Stimulated activated CD4-positive, alpha-beta T cell treated with anti-CD3 and anti-CD28 coated beads, Interleukin-15, amount 100 ng/mL, for 48 hours (primary cell): Measurements from ENCODE around the gene MBLAC1.

Experiments used
- DNase-seq, 2 donors: peaks; one replicate each; pipeline ENCODE4 v3.0.0-alpha.2; 2020; ENCODE audit warnings: low read depth in 2 of 2

Gene MBLAC1

DNA sequence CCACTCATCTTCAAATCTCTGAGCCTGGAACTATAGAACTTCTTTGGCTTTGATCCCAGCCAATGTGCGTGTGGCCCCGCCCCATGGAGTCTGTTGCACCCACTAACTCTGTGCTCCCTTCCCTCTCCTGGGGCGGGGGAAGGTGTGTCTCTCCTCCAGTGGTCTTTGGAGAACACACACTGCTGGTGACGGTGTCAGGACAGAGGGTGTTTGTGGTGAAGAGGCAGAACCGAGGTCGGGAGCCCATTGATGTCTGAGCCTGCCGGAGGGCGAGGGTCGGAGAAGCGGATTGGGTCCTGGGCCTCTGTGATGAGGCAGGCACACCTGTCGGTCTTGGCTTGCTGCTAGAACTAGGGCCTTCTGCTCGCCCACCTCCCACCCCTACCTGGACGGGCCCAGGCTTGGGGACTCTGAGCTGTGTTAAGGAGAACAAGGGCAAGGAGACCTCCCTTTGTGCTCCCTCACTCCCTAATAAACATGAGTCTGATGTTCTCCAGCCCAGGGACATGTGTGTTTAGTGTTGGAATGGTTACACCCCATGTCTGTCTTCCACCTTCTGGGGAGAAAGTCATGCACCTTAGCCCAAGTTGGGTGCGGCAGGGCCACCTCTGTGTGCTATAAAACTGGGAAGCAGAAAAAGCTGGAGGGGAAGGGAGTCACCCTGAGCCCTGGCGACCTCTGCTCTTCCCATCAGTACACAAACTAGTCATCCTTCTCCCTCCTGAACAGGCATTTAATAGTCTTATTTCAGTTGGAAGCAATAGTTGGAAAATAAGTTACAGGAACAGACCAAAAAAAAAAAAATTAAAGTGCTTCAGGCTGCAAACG, 27.2 kb downstream of the MBLAC1 start:
- DNase-seq, result no peak

DNA sequence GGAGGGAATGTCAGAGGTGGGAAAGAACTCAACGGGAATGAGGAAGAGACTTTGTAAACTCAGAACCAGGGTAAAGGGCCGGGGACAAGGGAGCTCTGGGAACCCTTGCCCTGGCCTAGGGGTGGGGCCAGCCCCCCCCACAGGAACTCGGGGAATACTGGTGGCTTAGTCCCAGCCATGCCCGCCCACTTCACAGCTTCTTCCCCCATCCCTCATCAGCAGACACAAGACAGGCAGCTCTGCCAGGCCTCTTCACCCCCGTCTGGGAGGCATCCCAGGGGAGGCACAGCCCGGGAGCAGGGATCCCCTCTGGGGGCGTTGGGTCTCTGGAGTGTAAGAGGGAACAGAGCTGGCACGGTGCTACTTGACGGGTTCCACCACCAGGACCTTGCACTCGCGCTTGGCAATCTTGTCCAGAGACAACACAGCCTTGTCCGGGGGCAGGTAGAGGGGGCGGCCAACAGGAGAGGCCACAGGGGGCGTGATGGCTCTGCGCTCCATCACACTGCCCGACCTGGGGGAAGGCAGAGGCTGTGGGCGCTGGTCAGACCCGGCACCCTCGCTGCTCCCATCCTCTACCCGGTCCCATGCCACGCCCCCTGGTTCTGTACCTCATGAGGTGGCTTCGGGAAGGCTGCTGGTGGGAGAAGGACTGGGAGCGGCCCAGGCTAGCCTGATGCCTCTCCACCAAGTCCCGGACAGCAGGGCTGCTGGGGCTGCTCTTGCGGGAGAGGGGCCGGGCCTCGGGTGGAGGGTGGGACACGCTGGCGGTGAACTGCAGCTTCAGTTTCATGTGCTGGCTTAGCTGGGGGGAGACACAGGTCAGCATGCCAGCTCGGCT, 28.1 kb downstream of the MBLAC1 start:
- DNase-seq, result no peak

DNA sequence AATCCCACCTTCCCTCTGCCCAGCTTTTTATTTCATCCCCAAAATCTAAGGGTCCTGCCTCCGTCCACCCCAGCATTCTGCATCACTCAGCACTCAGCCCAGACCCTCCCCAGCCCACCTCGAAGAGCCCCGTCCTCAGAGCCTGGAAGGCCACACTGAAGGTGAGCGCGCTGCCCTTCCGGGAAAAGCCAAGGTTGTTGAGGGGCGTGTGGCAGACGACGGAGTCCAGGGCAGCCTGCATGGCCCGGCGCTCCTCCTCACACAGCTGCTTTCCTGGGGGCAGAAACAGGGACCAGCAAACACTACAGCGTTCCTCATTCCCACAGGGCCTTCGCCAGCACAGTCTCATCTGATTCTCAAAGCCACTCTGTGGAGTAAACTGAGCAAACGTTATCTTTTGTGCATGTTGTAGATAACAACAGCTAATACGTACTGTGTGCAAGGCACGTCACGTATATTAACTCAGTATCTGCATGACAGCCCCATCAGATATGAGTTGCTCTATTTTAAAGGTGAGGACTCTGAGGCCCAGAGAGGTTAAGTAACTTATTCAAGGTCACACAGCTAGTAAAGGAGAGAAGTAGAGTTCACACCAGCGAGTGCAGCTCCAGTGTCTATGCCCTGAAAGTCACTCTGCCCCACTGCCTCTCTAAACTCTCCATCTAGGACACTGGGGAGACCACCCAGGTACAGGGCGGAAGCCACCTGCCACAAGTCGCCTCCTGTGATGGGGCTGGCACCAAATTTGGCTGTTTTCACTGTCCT, 29.0 kb downstream of the MBLAC1 start:
- no peak for DNase-seq

DNA sequence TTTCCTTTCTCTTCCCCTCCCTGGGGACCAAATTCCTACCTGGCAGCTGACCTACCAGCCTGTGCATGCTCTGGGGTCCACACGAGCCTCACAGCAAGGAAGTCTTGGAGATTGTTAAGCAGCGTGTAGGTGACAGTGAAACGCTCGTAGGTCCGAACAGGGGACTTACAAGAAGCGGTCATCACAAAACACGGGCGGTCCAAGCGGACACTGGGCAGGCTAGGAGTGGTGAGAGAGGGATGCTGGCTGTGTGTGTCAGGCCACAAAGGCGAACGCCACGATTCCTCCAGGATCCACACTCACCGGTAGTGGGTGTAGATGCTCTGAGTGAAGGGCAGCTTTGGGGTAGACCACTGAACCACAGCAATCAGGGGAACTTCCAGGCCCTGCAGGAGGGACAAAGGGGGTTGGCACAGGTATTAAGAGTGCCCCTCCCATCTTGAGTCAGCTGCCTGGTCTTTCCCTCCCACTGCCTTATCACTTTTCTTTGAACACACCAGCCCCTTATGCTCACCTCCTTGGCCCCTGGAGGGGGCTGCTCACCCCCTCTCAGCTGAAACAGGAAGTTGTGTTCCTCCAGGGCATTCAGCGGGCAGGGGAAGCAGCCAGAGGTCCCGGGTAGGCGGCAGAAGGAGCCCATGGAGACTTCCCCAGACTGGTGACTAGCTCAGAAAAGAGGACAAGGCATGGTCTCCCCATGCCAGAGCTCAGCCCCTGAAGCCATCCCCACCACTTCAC, 29.7 kb downstream of the MBLAC1 start:
- no peak for DNase-seq

DNA sequence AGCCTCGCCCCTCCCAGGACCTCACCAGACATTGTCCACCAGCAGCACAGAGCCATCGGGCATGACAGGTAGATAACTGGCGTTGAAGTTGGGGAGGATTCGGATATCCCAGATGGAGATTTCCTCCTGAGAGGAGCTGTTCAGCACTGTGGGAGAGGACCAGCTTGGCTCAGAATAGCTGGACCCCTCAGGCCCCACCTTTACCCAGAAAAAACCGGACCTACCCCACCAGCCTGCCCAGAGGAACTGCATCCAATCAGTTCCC, 30.2 kb downstream of the MBLAC1 start:
- no peak for DNase-seq

DNA sequence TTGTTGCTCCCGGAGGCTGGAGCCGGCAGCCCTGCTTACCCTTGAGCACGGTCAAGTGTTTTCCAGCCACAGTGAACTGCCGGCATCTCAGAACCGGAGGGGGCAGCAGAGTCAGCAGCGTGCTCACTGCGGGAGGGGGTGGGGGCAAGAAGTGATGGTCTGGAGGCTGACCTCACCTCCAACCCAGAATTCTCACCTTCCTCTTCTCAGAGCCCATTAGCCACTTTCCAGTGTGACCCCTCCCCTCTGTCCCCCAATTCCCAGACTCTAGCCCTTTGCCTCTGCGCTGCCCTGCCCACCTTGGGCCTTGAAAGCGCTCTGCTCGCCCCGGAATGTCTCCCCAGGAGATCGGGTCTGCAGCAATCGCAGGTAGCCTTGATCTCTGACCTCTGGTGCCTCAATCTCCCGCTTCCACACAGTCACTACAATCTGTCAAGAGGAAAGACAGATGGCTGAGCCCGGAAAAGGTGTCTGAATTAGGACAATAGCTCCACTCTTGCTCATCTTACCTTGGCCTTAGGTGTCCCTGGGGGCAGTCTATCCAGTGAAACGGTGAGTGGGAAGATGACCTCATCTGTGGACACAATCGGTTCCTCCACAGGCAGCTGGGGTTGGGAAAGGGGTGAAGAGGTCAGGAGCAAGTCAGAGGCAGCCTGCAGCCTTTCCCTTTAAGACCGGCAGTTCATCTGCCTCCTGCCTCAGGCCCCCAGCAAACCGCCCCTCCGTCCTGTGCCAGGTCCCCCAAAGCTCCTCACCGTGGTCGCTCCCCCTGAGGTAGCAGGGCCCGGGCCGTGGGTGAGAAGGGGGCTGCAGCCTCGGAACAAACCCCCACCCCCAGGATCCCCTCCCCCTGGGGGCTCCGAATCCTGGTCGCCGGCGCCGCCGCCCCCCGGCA, 30.8 kb downstream of the MBLAC1 start:
- DNase-seq, result no peak

DNA sequence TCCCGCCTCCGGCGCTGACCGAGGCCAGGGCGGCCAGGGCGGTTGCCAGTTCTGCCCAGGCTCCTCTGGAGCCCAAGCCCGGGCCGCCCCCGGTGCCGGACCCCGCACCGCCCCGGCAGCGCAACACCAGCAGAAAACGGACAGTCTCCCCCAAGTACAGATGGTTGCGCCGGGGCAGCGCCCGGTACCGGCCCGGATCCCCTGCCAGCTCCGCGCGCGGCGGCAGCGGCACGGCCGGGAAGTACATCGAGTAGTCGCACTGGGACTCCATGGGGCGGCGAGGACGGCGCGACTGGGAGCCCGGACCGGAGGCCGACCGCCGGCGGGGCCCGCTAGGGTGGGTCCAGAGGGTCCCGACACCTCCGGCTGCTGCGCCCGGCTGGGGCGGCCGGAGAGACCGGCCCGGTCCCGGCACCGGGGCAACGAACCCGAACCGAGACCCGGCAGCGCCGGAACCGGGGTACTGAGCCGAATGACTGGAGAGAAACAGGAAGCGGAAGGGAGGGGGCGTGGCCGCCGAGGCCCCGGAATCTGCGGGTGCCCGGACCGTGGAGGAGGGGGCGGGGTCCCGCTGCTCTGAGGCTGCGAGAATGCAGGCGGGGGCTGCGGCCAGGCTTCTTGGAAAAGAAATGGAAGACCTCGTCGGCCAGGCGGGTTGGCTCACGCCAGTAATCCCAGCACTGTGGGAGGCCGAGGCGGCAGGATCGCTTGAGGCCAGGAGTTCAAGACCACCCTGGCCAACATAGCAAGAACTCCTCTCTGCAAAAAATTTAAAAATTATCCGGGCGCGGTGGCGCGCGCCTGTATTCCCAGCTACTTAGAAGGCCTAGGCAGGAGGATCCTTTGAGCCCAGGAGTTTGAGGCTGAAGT, 31.7 kb downstream of the MBLAC1 start, which contains the start of gene TRAPPC14:
TSS of gene TRAPPC14 (minus strand) at position 495 of the 870 bp plus-strand sequence. CDS start at position 271, 224 bp downstream.
- peak; percentile 84 to 89 for DNase-seq

DNA sequence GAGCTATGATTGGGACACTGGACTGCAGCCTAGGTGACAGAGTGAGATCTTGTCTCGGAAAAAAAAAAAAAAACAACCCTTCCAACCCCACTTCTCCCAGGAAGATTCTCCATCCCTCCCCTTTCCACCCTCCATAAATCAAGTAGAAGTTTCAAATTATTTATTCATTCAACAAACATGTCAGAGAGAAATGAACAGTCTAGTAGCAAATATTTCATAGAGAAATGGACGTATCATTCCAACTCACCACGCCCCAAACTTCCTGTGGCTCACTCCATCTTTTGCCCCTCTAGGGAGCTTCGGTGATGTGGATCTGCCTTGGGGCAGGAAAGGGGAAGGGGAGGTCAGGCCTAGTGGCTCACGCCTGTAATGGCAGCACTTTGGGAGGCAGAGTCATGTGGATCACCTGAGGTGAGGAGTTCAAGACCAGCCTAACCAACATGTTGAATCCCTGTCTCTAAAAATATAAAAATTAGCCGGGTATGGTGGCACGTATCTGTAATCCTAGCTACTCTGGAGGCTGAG, 32.4 kb downstream of the MBLAC1 start:
- no peak for DNase-seq

DNA sequence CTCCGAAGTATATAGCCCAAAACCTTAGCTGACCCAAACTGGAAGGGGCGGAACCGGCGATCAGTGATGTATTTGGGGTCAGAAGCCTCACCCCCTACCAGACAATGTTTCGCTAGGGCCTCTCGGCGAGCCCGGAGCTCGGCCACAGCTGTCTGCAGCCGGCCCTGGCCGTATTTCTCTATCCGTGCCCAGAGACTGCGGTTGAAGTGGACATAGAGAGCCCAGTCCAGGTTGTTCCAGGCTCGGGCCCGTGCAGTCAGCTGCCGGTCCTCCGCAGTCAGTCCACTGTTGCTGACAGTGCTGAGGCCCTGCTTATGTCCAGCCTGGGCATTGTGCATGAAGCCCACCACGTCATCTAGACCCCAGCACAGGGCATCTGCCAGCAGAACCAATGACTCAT, 33.3 kb downstream of the MBLAC1 start:
- no peak for DNase-seq

DNA sequence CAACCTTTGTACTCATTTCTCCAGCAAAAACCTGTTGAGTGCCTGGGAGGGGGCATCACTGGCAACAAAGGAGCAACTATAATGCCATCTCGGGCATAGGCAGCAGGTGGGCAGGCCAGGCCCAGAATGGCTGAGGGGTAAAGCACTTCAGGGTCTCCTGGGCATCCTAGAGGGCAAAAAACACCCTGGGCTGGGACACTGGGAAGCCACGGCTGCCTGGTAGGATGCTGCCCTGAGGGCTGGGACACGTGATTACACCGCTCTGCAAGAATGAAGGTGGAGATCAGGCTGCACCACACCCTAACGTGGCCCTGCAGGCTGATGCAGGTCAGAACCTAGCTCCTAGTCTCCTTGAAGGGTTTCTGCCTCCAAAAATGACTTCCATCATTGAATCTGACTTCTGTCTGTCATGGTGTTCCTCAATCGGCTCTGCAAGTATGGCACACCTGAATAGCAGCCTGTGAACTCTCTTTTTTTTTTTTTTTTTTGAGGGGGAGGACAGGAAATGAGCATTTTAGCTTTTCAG, 36.3 kb downstream of the MBLAC1 start:
- DNase-seq, result no peak

DNA sequence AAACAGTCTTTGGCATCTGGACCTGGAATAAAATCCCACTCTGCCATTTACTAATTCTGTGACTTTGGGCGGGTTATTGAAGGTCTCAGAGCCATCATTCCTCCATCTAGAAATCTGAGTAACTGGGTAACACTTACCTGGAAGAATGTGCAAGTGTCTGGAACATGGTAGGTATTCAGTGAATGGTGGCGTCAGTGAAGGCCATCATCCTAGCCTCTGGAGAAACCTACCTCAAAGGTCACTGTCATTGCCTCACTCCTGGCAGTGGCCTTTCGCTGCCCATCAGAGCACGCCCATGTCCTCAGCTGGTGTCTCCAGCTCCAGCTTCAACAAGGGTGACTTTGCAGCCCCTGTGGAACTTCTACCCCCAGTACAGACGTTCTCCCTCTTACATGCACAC, 37.1 kb downstream of the MBLAC1 start:
- no peak for DNase-seq

DNA sequence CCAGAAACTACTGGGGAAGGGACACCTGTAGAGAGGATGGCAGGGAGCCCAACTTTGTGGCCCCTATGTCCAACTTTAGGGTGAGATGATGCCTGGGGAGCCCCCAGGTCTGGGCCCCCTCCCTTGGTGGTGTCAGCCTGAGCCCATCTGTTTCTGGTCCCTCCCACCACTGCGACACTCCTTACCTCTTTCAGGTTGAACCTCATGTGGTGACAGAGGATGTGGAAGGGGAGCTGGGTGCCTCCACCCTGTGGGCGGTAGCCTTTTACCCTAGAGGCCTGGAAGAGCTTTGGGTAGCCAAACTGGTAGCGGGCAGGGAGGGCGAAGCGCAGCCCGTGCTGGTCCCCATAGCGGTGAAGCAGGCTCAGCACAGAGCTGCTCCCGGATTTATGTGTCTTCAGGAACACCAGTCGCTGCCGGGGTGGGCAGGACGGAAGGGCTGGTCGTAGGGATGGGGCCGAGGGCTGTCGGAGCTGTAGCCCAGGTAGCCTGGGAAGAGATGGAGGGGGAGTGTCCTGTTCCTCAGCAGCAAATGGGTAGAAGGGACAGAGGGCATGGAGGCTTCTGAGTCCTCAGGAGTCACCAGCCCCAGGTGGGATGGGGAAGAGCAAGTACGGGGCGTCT, 39.7 kb downstream of the MBLAC1 start:
- DNase-seq, result no peak

DNA sequence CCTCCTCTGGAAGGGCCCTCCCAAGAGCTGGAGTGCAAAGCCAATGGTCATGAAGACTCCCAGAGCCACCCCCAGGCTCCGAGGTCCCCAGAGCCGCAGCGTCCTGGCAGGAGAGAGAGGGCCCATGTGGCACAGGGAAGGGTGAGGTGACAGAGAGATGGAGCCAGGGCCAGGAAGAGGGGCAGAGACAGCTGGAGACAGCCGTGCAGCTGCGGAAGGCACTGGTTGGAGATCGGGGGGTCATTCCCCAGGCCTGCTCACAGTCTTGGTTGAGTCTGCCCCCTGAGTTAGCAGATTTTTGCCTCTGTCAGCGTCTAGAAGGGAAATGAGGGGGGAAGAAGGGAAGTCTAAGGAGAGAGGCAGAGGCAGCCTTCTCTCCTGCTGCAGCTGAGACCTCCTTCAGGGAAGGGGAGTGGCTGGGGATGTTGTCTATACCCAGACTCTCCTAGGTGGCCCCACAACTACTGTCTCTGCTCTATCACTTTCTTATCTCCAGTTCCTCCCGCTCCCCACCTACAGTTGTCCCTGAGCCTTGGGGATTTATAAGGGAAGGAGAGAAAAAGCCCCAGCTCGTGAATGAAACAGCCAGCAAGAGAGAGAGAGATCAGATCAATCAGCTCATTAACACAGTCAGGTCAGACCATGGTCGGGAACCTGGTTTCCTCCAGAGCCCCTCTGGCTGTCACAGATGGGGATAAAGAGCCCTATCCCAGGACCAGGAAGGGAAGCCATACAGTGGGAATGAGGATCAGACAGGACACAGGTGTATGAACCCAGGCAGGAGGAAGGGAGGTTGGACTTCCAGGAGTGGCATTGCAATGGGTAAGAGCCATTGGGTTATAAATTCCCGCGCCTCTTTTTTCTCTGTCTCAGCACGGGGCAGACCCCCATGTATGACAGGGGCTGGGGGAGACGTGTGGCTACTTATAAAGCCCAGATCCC, 40.5 kb downstream of the MBLAC1 start:
- no peak for DNase-seq

DNA sequence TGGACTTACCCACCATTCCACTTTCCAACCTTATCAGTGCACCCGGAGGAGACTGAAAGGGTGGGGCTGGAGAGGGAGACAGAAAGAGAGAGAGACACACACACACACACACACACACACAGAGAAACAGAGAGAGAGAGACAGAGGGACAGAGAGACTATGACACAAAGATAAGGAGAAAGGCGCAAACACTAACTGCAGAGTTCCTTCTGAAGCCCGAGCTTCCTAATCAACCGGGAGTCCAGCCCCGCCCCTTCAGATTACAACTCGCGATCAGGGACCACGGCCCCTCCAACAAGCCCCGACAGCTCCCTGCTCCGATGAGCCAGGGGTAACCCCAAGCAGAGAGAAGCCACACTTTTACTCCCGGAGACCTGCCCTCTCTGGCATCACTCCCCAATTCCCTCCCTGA, 41.2 kb downstream of the MBLAC1 start:
- no peak for DNase-seq

DNA sequence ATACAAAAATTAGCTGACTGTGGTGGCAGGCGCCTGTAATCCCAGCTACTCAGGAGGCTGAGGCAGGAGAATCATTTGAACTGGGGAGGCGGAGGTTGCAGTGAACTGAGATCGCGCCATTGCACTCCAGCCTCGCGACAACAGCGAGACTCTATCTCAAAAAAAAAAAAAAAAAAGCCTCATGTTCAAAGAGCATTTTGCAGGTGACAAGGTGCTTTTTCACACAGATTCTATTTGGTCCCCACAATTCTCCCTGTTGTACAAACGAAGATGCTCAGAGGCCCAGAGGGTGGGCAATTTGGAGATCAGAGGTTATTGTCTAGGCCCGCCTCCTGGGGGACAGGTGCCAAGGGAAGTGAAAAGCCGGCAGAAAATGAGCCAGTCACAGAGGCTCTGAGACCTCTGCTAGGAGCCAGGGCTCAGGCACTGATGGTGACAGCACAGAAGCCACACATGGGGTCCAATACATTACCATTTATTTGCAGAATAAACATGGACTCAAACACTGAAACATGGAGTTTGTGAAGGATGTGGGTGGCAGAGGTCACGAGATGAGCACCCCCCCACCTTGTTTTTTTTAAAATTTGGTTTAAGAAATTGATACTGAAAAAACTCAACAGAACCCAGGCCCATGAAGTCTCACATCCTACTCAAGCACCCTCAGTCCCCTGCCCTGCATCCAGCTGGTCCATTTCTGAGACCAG, 42.5 kb downstream of the MBLAC1 start:
- no peak for DNase-seq

DNA sequence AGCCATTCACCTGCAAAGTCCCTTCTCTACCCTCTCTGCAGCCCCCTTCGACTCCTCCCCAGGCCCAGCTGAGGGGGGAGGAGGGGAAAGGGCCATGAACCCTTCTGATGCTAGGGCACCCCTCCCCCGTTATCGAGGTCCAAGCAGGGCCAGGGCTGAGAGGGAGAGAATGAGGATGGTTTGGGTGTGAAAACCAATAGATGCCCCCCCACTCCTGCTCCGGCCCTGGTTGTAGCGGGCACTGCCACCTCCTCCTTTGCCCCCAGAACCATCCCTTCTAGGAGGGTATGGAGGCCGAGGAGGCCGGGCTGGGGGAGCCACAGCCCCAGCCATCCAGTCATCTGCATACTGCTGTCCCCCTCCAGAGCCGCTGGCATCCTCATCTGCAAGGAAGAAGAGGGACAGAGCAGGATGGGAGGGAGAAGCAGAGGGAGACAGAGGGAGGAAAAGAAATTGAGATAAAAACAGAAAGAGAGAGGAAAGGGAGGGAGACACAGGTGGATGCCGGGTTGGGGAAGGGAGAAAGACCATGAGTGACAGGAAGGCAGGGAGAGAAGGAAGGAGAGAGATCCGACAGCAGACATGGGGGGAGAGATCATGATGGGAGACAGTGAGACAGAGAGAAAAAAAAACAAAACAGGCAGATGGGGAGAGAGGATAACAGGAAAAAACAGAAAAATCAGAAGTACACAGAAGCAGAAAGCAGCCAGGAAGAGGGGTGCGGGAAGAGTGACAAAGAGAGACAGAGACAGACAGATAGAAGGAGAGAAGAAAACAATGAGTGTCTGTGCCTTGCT, 43.5 kb downstream of the MBLAC1 start:
- DNase-seq, result no peak
